ENCODE results near the gene GUCA1A.

GRCh38 chr6:42129360-42129676 lies 43.8 kb upstream of the GUCA1A start:
- TF ChIP-seq CTCF (IDR thresholded peaks at IDR 0.05; ENCODE audit: insufficient read depth, low read length, poor library complexity, severe bottlenecking) (no peak), EZH2phosphoT487 (conservative IDR thresholded peaks at IDR 0.05; ENCODE audit: low read length) (no peak)

Measured in SU-DHL-6 (cell line).